Measurements from ENCODE around the gene KCNK3. TPM values are rescaled to one million over a fixed set of nuclear protein-coding genes. Genes with fewer than 3 reads are reported as not detected.

Gene KCNK3
- total RNA-seq, 4 donors from 2014 or later, result 4.8 to 8.3 (median 5.6) TPM

DNA sequence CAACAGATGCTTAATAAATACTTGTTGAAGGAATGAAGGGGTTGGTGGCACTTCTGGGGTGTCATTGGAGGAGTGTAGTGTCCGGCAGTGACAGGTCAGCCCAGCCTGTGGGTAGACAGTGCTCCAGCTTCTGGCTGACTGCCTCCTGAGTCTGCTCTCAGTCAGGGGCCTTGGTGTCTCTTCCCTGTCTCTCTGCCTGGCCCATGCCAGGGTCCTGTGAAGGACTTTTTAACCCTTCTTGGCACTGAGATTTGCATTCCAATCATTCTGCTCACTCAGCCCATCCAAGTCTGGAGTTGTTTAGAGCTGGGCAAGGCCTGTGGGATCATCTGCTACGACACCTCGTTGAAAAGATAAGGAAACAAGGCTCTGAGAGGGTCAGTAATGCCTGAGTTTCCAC is 1.4 kb upstream of the KCNK3 start:
- H3K4me1 ChIP-seq, result peaks cover 24 to 32% of the 10 kb centered on the region in 2 donors
- no peak for TF ChIP-seq POLR2A (IDR thresholded peaks at IDR 0.05)
- TF ChIP-seq, protein P1, sequence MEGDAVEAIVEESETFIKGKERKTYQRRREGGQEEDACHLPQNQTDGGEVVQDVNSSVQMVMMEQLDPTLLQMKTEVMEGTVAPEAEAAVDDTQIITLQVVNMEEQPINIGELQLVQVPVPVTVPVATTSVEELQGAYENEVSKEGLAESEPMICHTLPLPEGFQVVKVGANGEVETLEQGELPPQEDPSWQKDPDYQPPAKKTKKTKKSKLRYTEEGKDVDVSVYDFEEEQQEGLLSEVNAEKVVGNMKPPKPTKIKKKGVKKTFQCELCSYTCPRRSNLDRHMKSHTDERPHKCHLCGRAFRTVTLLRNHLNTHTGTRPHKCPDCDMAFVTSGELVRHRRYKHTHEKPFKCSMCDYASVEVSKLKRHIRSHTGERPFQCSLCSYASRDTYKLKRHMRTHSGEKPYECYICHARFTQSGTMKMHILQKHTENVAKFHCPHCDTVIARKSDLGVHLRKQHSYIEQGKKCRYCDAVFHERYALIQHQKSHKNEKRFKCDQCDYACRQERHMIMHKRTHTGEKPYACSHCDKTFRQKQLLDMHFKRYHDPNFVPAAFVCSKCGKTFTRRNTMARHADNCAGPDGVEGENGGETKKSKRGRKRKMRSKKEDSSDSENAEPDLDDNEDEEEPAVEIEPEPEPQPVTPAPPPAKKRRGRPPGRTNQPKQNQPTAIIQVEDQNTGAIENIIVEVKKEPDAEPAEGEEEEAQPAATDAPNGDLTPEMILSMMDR (IDR thresholded peaks at IDR 0.05), result no peak
- no peaks in the 10 kb centered on the region for H3K9me3 ChIP-seq
- H3K27ac ChIP-seq, result peak overlapping the region in 2 of 3 donors; percentile 71 to 86
- H3K27me3 ChIP-seq, result no peaks in the 10 kb centered on the region
- intact Hi-C loops (cut with DNase I), result no loop called here
- no peaks in the 10 kb centered on the region for H3K36me3 ChIP-seq
- DNase-seq, result peak; percentile 15 to 25
- no peak overlapping the region for H3K4me3 ChIP-seq (replicated peaks in 1 of 3)
- WGBS, 2 donors, result 35 to 61% methylated on average over 3 of the region's 3 CpGs

DNA sequence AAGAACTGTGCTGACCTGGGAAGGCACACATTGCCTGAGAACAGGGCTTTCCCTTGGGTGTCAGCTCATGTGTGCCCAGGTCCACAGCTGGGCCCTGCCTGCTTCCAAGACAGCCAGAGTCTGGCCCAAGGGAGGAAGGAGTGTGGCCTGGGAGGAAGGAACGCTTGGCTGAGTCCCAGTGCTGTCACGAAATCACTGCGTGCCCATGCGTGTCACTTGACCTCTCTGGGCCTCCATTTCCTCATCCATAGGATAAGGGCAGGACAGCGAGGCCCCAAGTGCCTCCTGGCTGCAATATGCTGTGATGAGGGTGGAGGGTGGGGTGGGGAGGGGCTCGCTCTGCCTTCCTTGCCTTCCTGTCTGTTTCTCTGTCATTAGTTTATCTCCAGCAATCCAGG is 642 bp upstream of the KCNK3 start:
- H3K9me3 ChIP-seq, result no peaks in the 10 kb centered on the region
- DNase-seq, result peak; percentile 82 to 85

DNA sequence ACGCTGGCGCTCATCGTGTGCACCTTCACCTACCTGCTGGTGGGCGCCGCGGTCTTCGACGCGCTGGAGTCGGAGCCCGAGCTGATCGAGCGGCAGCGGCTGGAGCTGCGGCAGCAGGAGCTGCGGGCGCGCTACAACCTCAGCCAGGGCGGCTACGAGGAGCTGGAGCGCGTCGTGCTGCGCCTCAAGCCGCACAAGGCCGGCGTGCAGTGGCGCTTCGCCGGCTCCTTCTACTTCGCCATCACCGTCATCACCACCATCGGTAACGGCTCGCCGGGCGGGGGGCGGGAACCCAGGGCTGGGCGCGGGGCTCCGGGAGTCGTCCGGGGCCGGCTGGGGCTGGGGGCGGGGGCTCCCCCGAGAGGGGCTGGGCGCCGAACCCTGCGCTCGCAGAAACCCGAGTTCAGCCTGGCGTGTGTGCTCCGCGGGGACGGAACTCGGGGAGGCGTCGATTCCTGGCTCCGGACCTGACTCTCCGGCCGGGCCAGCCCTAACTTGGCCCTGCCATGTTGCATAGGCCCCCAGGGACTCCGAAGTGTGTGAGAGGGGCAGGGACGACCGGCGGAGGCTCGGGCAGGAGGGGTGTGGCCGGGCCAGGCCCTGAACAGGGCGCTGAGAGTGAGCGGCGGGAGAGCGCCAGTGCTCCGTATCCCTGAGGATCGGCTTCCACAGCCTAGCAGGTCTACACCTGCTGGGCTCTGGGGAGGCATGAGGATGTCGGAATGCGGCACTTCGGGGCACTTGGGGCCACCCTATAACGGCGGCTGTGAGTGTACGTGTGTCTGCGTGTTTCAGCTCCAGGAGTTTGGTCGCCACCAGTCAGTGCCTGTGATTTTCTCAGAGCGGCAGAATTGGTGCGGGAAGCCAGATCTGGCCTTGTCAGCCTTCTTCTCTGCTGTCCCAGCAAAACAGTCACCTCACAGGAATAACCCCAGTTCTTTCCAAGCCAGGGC is 651 bp downstream of the KCNK3 start:
- peak; percentile 61 to 63 for DNase-seq
- peak overlapping the region in 1 of 3 donors; percentile 34 for H3K4me3 ChIP-seq (replicated peaks in 1 of 3)
- no peaks in the 10 kb centered on the region for H3K27me3 ChIP-seq
- H3K9me3 ChIP-seq, result no peaks in the 10 kb centered on the region
- intact Hi-C loops (cut with DNase I), result no loop called here
- WGBS, 2 donors, result 7 to 13% methylated on average over 9 to 20 of the region's 83 CpGs
- H3K36me3 ChIP-seq, result no peaks in the 10 kb centered on the region
- peaks cover 24 to 36% of the 10 kb centered on the region in 2 donors for H3K4me1 ChIP-seq
- peak overlapping the region in 2 of 3 donors; percentile 1 to 51 for H3K27ac ChIP-seq
- TF ChIP-seq, protein P1 (IDR thresholded peaks at IDR 0.05), result peak in 1 of 6 experiments; percentile 8
- no peak for TF ChIP-seq POLR2A (IDR thresholded peaks at IDR 0.05)

More for the DNA sequence above, 642 bp upstream of the KCNK3 start:
- WGBS, 2 donors, result 3 to 7% methylated on average over 2 to 6 of the region's 6 CpGs
- H3K27me3 ChIP-seq, result no peaks in the 10 kb centered on the region
- intact Hi-C loops (cut with DNase I), result no loop called here
- no peaks in the 10 kb centered on the region for H3K36me3 ChIP-seq
- peaks cover 24 to 38% of the 10 kb centered on the region in 2 donors for H3K4me1 ChIP-seq
- H3K4me3 ChIP-seq (replicated peaks in 1 of 3), result no peak overlapping the region
- TF ChIP-seq POLR2A (IDR thresholded peaks at IDR 0.05), result no peak
- TF ChIP-seq, protein P1 (IDR thresholded peaks at IDR 0.05), result no peak
- peak overlapping the region; percentile 71 to 86 (median 72) for H3K27ac ChIP-seq

DNA sequence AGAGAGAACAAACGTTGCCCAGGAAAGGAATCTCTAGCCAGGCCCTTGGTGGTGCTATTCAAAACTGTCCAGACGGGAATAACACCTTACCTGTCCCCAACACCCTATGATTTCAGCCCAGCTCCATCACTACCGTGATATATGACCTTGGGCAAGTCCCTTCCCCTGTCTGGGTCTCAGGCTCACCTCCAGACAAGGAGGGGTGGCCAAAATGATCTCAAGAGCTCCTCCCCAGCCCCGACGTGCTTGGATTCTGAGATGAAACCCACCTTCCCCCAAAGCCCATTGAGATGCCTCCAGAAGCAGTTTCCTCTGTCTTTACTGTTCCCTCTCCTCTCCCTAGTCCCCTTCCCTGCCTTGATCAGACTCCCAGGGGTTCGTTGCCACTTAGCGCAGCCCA is 1.5 kb downstream of the KCNK3 start:
- no peak for DNase-seq
- no peak overlapping the region for H3K4me3 ChIP-seq (replicated peaks in 1 of 3)
- no peak for TF ChIP-seq POLR2A (IDR thresholded peaks at IDR 0.05)
- TF ChIP-seq, protein P1 (IDR thresholded peaks at IDR 0.05), result no peak
- H3K27ac ChIP-seq, result no peak overlapping the region
- peaks cover 24 to 36% of the 10 kb centered on the region in 2 donors for H3K4me1 ChIP-seq
- intact Hi-C loops (cut with DNase I), result no loop called here
- H3K36me3 ChIP-seq, result no peaks in the 10 kb centered on the region
- no peaks in the 10 kb centered on the region for H3K9me3 ChIP-seq
- 74 to 77% methylated on average over 7 of the region's 7 CpGs for WGBS, 2 donors
- no peaks in the 10 kb centered on the region for H3K27me3 ChIP-seq

DNA sequence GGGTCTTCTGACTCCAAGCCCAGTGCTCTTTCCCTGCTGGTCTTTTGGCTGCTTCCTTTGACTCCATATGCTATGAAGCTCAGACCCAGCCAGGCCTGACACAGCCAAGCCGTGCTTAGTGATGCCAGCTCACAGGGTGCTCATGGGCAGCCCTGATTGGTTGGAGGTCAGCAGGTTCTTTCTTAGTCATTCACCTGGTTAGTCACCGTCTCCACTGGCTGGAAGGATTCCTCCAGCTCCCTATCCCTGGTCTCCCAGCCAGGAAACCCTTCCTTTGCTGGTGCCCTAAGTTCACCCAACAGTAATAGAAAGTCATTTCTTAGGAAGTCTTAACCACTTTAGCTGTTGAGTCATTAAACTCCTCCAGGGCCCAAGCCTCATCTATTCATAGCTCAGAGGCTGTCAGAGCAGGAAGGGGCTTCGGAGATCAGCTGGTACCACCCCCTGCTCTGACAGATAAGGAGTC is 3.9 kb downstream of the KCNK3 start:
- Histone ChIP-seq H3K27ac (no peak overlapping the region), H3K36me3 (no peaks in the 10 kb centered on the region), H3K4me3 (replicated peaks in 1 of 3) (no peak overlapping the region), H3K4me1 (peaks cover 34 to 52% of the 10 kb centered on the region in 2 donors), H3K27me3 (no peaks in the 10 kb centered on the region), H3K9me3 (no peaks in the 10 kb centered on the region)
- 48 to 52% methylated on average over 2 to 3 of the region's 3 CpGs for WGBS, 2 donors
- intact Hi-C loops (cut with DNase I), result no loop called here
- TF ChIP-seq, protein P1 (IDR thresholded peaks at IDR 0.05), result no peak
- TF ChIP-seq POLR2A (IDR thresholded peaks at IDR 0.05), result no peak
- DNase-seq, result no peak

All from thyroid gland (tissue), 4 donors.